Lung (tissue), 12 donors: ENCODE measurements around the gene SNCAIP. TPM values are rescaled to one million over a fixed set of nuclear protein-coding genes. Genes with fewer than 3 reads are reported as not detected.
A peak's percentile ranks its signal among the peaks of the same experiment; 100 is the strongest.

ENCODE experiments used
- ATAC-seq: fragments of 200-7000 bp; cut with Tn5 transposase; one replicate; pipeline ENCODE4 v1.9.1; 2020; ENCODE audit warnings: moderate number of reproducible peaks; ENCODE audit not compliant: insufficient read depth, low FRiP score
- DNase-seq, 3 donors: peaks; one replicate each; pipeline ENCODE4 v3.0.0-alpha.2; 2013 to 2017
- H3K27ac ChIP-seq, 2 donors: one replicate each; pipeline ENCODE4 v1.5.1; 2013; ENCODE audit warnings: mild to moderate bottlenecking in 2 of 2, moderate library complexity in 2 of 2, control low read depth in 1 of 2, inconsistent platforms in 1 of 2, low read depth in 1 of 2, low read length in 1 of 2
- H3K27me3 ChIP-seq, 3 donors: one replicate each; pipeline ENCODE4 v1.5.1; 2013; ENCODE audit warnings: low read length in 2 of 3; ENCODE audit not compliant: control insufficient read depth in 3 of 3, insufficient read depth in 3 of 3
- H3K36me3 ChIP-seq, 4 donors: one replicate each; pipeline ENCODE4 v1.5.1; 2013; ENCODE audit warnings: low read length in 4 of 4, mild to moderate bottlenecking in 1 of 4, moderate library complexity in 1 of 4; ENCODE audit not compliant: control insufficient read depth in 4 of 4, insufficient read depth in 4 of 4
- H3K4me1 ChIP-seq, 5 donors: one replicate each; pipeline ENCODE4 v1.5.1; 2013; ENCODE audit warnings: low read length in 5 of 5, mild to moderate bottlenecking in 2 of 5, moderate library complexity in 1 of 5; ENCODE audit not compliant: control insufficient read depth in 5 of 5, insufficient read depth in 5 of 5
- H3K4me3 ChIP-seq: one replicate; pipeline ENCODE4 v1.5.1; 2013; ENCODE audit warnings: mild to moderate bottlenecking, control low read depth, moderate library complexity
- H3K9ac ChIP-seq, 2 donors: one replicate each; pipeline ENCODE4 v1.5.1; 2013; ENCODE audit warnings: low read length in 2 of 2, control low read depth in 1 of 2; ENCODE audit not compliant: insufficient read depth in 1 of 2
- H3K9me3 ChIP-seq, 4 donors: one replicate each; pipeline ENCODE4 v1.5.1; 2013; ENCODE audit warnings: low read length in 3 of 4, mild to moderate bottlenecking in 1 of 4, moderate library complexity in 1 of 4; ENCODE audit not compliant: control insufficient read depth in 4 of 4, insufficient read depth in 3 of 4
- CTCF ChIP-seq: IDR thresholded peaks from 2 replicates; pipeline ENCODE4 v1.5.1; 2012; ENCODE audit warnings: mild to moderate bottlenecking; ENCODE audit errors: control extremely low read depth, extremely low read depth
- WGBS, 2 donors: extraction: QIAGEN DNeasy Blood & Tissue Kit; methylation state at CpG; one replicate each; pipeline ENCODE4 v1.1.7; 2013; 5-methylcytosine and 5-hydroxymethylcytosine counted together
- polyA plus RNA-seq, 2 donors: library from polyadenylated mRNA; stranded (reverse); fragments of 200-250 nt; gene quantifications; one replicate each; pipeline ENCODE4 v1.2.1, GENCODE V29; 2013
- total RNA-seq, 2 donors: library from RNA; depleted of rRNA in 1 of 2; stranded (reverse); fragments of >200 nt in 1 of 2; gene quantifications; one replicate each; pipeline ENCODE4 v1.2.1, GENCODE V29; 2014 to 2021
- donor health status: control.
- donor health status: control.
- donor health status: Bipolar disorder and iron deficiency.
- donor health status: healthy.
- donor health status: DM: yes; HTN: yes; CAD: no.

The SNCAIP gene
- total and polyA plus RNA-seq, 4 donors, result 1.4 to 25.7 (median 4.7) TPM

GRCh38 chr5:122295138-122295537, 16.9 kb upstream of the SNCAIP start:
- no peak for ATAC-seq
- WGBS, 2 donors, result 43 to 45% methylated on average over 2 of the region's 2 CpGs

DNA sequence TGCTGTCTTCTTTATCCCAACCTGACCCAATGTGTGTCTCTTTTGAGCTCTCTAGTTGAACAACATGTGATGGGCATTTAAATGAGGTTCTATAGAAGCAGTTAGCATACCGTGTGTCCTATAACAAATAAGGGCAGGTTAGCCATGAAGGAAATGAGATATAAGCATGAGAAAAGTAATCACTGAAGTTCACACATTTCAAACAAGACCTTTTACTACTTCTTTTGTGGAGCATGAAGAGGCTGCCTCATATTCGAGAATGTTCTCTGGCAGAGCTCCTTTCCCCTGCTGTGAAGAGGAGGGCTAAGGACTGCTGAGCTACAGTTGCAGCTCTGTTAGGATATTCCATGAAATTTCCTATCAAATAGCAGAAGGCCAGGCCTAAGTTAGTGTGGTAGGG, 15.2 kb upstream of the SNCAIP start:
- H3K4me3 ChIP-seq, result no peak overlapping the region
- H3K27me3 ChIP-seq, result no peaks in the 10 kb centered on the region
- no peaks in the 10 kb centered on the region for H3K9me3 ChIP-seq
- H3K36me3 ChIP-seq, result no peaks in the 10 kb centered on the region
- WGBS, 2 donors, result 84 to 88% methylated on average over 2 of the region's 2 CpGs
- TF ChIP-seq CTCF, result no peak
- H3K27ac ChIP-seq, result no peak overlapping the region
- DNase-seq (no peak), ATAC-seq (no peak)
- no peak overlapping the region for H3K9ac ChIP-seq
- peaks cover 0 to 10% (median 0%) of the 10 kb centered on the region in 5 donors for H3K4me1 ChIP-seq

More at GRCh38 chr5:122295138-122295537, 16.9 kb upstream of the SNCAIP start:
- Histone ChIP-seq H3K4me1 (peaks cover 0 to 15% (median 0%) of the 10 kb centered on the region in 5 donors), H3K9me3 (no peaks in the 10 kb centered on the region), H3K9ac (no peak overlapping the region), H3K27me3 (no peaks in the 10 kb centered on the region), H3K27ac (no peak overlapping the region), H3K4me3 (no peak overlapping the region), H3K36me3 (no peaks in the 10 kb centered on the region)
- peak in 1 of 3 donors; percentile 14 for DNase-seq
- no peak for TF ChIP-seq CTCF

- no peak for TF ChIP-seq CTCF
- H3K27ac ChIP-seq, result no peak overlapping the region
Measured at GRCh38 chr5:122297587-122298298, 14.3 kb upstream of the SNCAIP start.

GRCh38 chr5:122300374-122300773, 11.7 kb upstream of the SNCAIP start:
- no peak overlapping the region for H3K9ac ChIP-seq
- no peak overlapping the region for H3K4me3 ChIP-seq
- WGBS, 2 donors, result 87 to 96% methylated on average over 1 of the region's 1 CpG
- H3K36me3 ChIP-seq, result no peaks in the 10 kb centered on the region
- DNase-seq (no peak), ATAC-seq (no peak)
- H3K27ac ChIP-seq, result no peak overlapping the region
- no peak for TF ChIP-seq CTCF
- no peaks in the 10 kb centered on the region for H3K27me3 ChIP-seq
- H3K4me1 ChIP-seq, result peaks cover 0 to 4% (median 0%) of the 10 kb centered on the region in 5 donors
- H3K9me3 ChIP-seq, result no peaks in the 10 kb centered on the region

More at GRCh38 chr5:122297587-122298298, 14.3 kb upstream of the SNCAIP start:
- DNase-seq (no peak), ATAC-seq (no peak)
- no peak overlapping the region for H3K4me3 ChIP-seq
- H3K9ac ChIP-seq, result no peak overlapping the region
- H3K4me1 ChIP-seq, result peaks cover 0 to 4% (median 0%) of the 10 kb centered on the region in 5 donors
- no peaks in the 10 kb centered on the region for H3K36me3 ChIP-seq
- WGBS, 2 donors, result 93 to 94% methylated on average over 6 of the region's 6 CpGs
- H3K9me3 ChIP-seq, result no peaks in the 10 kb centered on the region
- H3K27me3 ChIP-seq, result no peaks in the 10 kb centered on the region
